Activated T-cell treated with anti-CD3 and anti-CD28 coated beads, Interleukin-2, amount 50 U/mL, for 4 hours (primary cell): ENCODE results near the gene IFI30. TPM values are rescaled to one million over a fixed set of nuclear protein-coding genes. Genes with fewer than 3 reads are reported as not detected.
"Not testable (repeated sequence)": the region's sequence is repeated elsewhere in the genome, so short reads cannot be mapped to it uniquely, and the experiment has no call there.

Source experiments
- ATAC-seq, 2 donors: fragments of 200-7000 bp; cut with Tn5 transposase; one replicate each; pipeline ENCODE4 v1.10.0; 2021
- DNase-seq: peaks from one replicate; pipeline ENCODE4 v3.0.0-alpha.2; 2020
- H3K27me3 Mint-ChIP-seq: one replicate; pipeline ENCODE4 v1.8.0; 2021; ENCODE audit warnings: low read depth, mixed read lengths
- H3K36me3 Mint-ChIP-seq: one replicate; pipeline ENCODE4 v1.8.0; 2022; ENCODE audit warnings: mixed read lengths; ENCODE audit not compliant: insufficient read depth
- H3K4me1 Mint-ChIP-seq: one replicate; pipeline ENCODE4 v1.8.0; 2021; ENCODE audit warnings: low read depth, mixed read lengths
- H3K4me3 Mint-ChIP-seq: one replicate; pipeline ENCODE4 v1.8.0; 2021; ENCODE audit warnings: mild to moderate bottlenecking, moderate library complexity, mixed read lengths
- H3K9me3 Mint-ChIP-seq: one replicate; pipeline ENCODE4 v1.8.0; 2021; ENCODE audit warnings: mixed read lengths
- total RNA-seq, 3 donors: library from RNA; stranded (reverse); gene quantifications; one replicate each; pipeline ENCODE4 v1.2.1, GENCODE V29; 2021

Gene IFI30
- total RNA-seq, 3 donors from 2014 or later, result 13.6 to 36.7 (median 13.8) TPM

DNA sequence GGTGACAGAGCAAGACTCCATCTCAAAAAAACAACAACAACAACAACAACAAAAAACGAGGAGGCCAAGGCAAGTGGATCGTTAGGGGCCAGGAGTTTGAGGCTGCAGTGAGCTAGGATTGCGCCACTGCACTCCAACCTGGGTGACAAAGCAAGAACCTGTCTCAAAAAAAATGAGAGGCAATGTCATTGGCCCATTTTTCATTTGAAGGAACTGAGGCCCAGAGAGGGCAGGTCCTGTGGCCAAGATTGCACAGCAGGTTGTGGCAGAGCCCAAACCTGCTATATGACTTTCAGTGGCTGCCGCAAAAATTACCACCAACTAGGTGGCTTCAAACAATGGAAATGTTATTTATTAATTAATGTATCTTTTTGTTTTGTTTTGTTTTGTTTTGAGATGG, 15.1 kb upstream of the IFI30 start:
- Mint-ChIP-seq H3K36me3 (peaks cover 5% of the 10 kb centered on the region), H3K4me3 (no peak overlapping the region), H3K9me3 (no peaks in the 10 kb centered on the region), H3K4me1 (peaks cover 21% of the 10 kb centered on the region), H3K27me3 (no peaks in the 10 kb centered on the region)
- no peak for ATAC-seq
- no peak for DNase-seq

DNA sequence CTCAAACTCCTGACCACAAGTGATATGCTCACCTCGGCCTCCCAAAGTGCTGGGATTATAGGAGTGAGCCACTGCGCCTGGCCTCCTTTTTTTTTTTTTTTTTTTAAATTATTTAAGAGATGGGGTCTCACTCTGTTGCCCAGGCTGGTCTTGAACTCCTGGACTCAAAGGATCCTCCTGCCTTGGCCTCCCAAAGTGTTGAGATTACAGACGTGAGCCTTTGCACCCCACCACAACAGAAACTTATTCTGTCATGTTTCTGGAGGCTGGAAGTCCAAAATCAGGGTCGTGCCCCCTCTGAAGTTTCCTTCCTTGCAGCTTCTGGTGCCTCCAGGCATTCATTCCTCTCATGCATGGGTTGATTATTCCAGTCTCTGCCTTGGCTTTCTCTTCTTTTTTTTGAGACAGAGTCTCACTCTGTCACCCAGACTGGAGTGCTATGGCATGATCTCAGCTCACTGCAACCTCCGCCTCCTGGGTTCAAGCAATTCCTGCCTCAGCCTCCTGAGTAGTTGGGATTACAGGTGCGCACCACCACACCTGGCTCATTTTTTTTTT, 14.5 kb upstream of the IFI30 start:
- H3K27me3 Mint-ChIP-seq, H3K4me3 Mint-ChIP-seq, H3K9me3 Mint-ChIP-seq, ATAC-seq, H3K36me3 Mint-ChIP-seq, DNase-seq: not testable (repeated sequence)
- H3K4me1 Mint-ChIP-seq, result peaks cover 17% of the 10 kb centered on the region

DNA sequence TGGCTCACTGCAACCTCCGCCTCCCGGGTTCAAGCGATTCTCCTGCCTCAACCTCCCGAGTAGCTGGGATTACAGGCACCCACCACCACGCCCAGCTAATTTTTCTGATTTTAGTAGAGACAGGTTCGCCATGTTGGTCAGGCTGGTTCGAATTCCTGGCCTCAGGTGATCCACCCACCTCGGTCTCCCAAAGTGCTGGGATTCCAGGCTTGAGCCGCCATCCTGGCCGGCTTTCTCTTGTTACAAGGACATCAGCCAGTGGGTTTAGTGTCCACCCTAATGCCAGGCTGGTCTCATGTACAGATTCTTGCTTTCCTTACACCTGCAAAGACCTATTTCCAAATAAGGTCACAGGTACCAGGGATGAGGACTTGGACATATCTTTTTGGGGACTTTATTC, 13.8 kb upstream of the IFI30 start:
- H3K27me3 Mint-ChIP-seq, result no peaks in the 10 kb centered on the region
- H3K4me3 Mint-ChIP-seq, result no peak overlapping the region
- no peak for ATAC-seq
- no peak for DNase-seq
- H3K36me3 Mint-ChIP-seq, result peaks cover 7% of the 10 kb centered on the region
- peaks cover 12% of the 10 kb centered on the region for H3K4me1 Mint-ChIP-seq
- no peaks in the 10 kb centered on the region for H3K9me3 Mint-ChIP-seq

DNA sequence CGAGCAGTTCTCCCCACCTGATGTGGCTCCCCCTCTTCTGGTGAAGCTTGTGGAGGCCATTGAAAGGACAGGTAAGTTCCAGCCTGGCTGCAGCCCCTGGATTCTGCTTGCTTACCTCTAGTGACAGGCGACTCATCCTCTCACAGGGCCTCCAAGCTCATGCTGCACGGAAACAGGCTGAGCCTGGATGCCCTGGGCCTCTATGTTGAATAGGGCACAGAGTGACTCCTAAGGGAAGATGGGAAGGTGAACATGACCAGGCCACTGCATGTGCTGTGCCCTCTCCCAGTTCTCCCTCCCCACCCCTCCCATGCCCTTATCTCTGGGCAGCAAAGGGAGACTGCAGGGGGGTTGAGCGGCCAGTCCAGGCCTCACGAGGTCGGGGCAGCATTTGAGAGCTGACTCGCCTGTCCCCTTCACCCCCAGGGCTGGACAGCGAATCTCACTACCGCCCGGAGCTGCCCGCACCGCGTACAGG, 13.1 kb upstream of the IFI30 start:
- Mint-ChIP-seq H3K27me3 (no peaks in the 10 kb centered on the region), H3K4me3 (peak overlapping the region; percentile 66), H3K4me1 (peaks cover 12% of the 10 kb centered on the region), H3K36me3 (peaks cover 7% of the 10 kb centered on the region), H3K9me3 (no peaks in the 10 kb centered on the region)
- ATAC-seq (no peak), DNase-seq (no peak)

DNA sequence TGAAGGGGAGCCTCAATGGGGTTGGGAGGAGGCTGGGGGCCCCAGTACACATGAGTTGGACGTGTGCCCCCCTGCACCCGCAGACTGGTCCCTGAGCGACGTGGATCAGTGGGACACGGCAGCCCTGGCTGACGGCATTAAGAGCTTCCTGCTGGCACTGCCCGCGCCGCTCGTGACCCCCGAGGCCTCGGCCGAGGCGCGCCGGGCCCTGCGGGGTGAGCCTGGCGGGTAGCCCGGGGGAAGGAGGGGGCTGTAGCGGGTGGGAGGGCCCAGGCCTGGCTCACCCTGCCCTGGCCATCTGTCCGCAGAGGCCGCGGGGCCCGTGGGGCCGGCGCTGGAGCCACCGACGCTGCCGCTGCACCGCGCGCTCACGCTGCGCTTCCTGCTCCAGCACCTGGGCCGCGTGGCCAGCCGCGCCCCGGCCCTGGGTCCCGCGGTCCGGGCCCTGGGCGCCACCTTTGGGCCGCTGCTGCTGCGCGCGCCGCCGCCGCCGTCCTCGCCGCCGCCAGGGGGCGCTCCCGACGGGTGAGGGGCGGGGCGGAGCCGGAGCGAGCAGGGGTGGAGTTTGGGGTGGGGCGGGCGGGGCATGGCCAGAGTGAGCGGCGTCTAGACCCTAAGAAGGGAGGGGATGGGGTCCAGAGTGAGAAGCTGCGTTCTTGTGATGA, 12.5 kb upstream of the IFI30 start:
- ATAC-seq (peak; percentile 97 to 98), DNase-seq (peak; percentile 82)
- Mint-ChIP-seq H3K9me3 (no peaks in the 10 kb centered on the region), H3K4me3 (peak overlapping the region; percentile 66), H3K36me3 (peaks cover 13% of the 10 kb centered on the region), H3K27me3 (no peaks in the 10 kb centered on the region), H3K4me1 (peaks cover 12% of the 10 kb centered on the region)

DNA sequence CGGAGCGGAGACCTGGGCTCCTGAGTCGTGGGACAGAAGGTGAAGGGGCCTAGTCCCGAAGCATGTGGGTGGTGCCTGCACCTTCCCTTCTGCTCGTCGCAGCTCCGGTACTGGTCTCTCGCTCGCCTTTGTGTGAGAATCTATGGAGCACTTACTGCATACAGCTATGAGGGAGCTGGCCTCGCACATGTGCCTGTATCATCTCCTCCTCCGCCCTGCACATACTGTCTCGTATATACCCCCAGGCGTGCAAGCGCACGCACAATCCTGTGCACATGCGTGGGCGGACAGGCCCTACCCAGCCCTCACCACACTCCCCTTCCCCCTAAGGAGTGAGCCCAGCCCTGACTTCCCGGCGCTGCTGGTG, 12.0 kb upstream of the IFI30 start:
- Mint-ChIP-seq H3K36me3 (peaks cover 15% of the 10 kb centered on the region), H3K4me3 (no peak overlapping the region), H3K27me3 (no peaks in the 10 kb centered on the region), H3K4me1 (peaks cover 8% of the 10 kb centered on the region), H3K9me3 (no peaks in the 10 kb centered on the region)
- DNase-seq (no peak), ATAC-seq (no peak)

DNA sequence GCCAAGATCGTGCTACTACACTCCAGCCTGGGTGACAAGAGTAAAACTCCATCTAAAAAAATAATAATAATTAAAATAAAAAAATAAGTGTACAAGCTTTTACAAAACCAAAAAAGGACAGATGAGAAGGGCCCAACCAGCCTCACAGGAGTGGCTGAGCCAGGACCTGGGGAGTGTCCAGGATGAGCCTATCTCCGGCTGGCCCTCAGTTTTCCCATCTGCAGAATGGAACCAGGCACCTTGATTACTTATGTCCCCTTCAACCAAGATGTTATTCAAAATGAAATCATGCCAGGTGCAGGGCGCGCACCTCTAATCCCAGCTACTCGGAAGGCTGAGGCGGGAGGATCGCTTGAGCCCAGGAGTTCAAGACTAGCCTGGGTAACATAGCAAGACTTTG, 9.5 kb upstream of the IFI30 start:
- H3K4me3 Mint-ChIP-seq, result no peak overlapping the region
- peaks cover 8% of the 10 kb centered on the region for H3K4me1 Mint-ChIP-seq
- ATAC-seq (no peak), DNase-seq (no peak)
- peaks cover 21% of the 10 kb centered on the region for H3K36me3 Mint-ChIP-seq
- no peaks in the 10 kb centered on the region for H3K9me3 Mint-ChIP-seq
- H3K27me3 Mint-ChIP-seq, result no peaks in the 10 kb centered on the region

DNA sequence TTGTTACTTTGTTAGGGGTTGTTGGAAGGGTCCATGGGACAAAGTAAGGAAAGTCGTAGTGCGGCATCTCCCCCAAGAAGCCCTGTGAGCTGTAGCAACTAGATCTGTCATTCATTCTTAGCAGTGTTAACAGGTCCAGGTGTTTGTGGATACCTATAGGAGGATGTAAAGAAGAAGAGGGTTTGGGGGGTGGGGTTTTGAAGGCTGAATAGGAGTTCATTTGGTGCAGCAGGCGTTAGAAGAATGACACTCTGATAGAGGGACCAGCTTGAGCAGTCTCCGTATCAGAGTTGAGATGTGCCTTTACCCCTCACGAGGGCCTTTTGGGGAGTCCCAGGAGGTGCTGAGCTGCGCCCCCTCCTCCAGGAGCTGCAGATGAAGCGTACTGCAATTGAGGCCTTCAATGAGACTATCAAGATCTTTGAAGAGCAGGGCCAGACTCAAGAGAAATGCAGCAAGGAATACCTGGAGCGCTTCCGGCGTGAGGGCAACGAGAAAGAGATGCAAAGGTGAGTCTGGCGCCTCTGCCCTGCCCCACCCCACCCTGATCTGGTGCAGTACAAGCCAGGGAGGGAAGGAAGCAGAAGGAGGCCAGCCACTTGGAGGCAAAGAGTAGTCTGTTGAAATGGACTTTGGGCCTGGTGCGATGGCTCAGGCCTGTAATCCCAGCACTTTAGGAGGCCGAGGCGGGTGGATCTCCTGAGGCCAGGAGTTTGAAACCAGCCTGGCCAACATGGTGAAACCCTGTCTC, 7.6 kb upstream of the IFI30 start:
- no peak for ATAC-seq
- peaks cover 18% of the 10 kb centered on the region for H3K36me3 Mint-ChIP-seq
- DNase-seq, result no peak
- peaks cover 6% of the 10 kb centered on the region for H3K4me1 Mint-ChIP-seq
- H3K27me3 Mint-ChIP-seq, result no peaks in the 10 kb centered on the region
- no peak overlapping the region for H3K4me3 Mint-ChIP-seq
- no peaks in the 10 kb centered on the region for H3K9me3 Mint-ChIP-seq

DNA sequence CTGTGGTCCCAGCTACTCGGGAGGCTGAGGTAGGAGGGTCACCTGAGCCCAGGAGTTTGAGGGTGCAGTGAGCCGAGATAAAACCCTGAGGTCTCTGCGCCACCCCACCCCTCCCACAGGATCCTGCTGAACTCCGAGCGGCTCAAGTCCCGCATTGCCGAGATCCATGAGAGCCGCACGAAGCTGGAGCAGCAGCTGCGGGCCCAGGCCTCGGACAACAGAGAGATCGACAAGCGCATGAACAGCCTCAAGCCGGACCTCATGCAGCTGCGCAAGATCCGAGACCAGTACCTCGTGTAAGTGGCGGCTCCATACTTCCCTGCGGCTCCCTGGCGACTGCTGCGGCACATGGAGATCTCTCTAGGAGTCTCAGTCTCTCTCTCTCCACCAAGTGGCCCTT, 6.6 kb upstream of the IFI30 start:
- DNase-seq (no peak), ATAC-seq (no peak)
- H3K4me1 Mint-ChIP-seq, result peaks cover 3% of the 10 kb centered on the region
- H3K4me3 Mint-ChIP-seq, result no peak overlapping the region
- no peaks in the 10 kb centered on the region for H3K27me3 Mint-ChIP-seq
- peaks cover 18% of the 10 kb centered on the region for H3K36me3 Mint-ChIP-seq
- no peaks in the 10 kb centered on the region for H3K9me3 Mint-ChIP-seq

DNA sequence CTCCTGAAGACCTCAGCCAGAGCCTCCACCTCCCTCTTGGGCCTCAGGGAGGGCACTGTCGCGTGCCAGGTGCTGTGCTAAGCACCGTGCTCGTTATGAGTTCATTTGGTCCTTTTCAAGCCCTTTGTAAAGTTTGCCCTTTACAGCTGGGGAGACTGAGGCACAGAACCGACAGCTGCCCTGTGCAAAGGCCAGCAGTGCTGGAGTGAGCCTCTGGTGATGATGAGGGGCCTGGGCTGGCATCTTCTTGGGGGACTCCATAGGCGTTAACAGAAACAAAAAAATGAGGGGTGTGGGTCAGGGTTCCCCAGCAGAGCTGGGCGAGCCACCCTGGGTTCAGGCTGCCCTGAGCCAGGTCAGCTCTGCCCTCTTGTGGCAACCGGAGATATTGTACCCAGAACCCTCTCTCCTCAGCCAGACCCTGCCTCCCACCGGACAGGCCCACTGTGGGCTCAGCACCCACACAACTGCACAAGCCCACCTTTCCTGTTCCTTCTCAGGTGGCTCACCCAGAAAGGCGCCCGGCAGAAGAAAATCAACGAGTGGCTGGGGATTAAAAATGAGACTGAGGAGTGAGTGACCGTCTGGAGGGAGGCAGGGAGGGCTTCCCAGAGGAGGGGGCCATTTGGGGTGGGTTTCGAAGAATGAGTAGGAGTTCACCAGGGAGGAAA, 5.5 kb upstream of the IFI30 start:
- Mint-ChIP-seq H3K9me3 (no peaks in the 10 kb centered on the region), H3K36me3 (peaks cover 18% of the 10 kb centered on the region), H3K27me3 (no peaks in the 10 kb centered on the region), H3K4me1 (peaks cover 3% of the 10 kb centered on the region), H3K4me3 (no peak overlapping the region)
- DNase-seq (peak; percentile 55), ATAC-seq (peak; percentile 91 to 97)

DNA sequence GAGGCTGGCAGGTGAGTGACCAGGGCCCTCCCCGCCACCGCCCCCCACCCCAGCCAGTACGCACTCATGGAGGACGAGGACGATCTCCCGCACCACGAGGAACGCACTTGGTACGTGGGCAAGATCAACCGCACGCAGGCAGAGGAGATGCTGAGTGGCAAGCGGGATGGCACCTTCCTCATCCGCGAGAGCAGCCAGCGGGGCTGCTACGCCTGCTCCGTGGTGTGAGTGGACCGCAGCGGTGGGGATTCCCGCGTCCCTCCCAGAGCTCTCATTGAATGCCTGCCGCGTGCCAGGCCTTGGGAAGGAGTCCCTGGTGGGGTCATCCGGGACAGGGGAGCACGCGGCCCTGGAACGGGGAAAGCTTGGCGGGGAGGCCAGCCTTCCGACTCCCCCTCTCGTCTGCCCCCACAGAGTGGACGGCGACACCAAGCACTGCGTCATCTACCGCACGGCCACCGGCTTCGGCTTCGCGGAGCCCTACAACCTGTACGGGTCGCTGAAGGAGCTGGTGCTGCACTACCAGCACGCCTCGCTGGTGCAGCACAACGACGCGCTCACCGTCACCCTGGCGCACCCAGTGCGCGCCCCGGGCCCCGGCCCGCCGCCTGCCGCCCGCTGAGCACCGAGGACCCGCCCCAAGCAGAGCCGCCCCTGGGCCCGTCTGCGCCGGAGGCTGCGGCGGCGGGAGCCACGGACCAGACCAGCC, 4.8 kb upstream of the IFI30 start:
- DNase-seq, result no peak
- no peak for ATAC-seq
- Mint-ChIP-seq H3K27me3 (no peaks in the 10 kb centered on the region), H3K4me1 (peaks cover 3% of the 10 kb centered on the region), H3K9me3 (no peaks in the 10 kb centered on the region), H3K36me3 (peaks cover 14% of the 10 kb centered on the region), H3K4me3 (no peak overlapping the region)

DNA sequence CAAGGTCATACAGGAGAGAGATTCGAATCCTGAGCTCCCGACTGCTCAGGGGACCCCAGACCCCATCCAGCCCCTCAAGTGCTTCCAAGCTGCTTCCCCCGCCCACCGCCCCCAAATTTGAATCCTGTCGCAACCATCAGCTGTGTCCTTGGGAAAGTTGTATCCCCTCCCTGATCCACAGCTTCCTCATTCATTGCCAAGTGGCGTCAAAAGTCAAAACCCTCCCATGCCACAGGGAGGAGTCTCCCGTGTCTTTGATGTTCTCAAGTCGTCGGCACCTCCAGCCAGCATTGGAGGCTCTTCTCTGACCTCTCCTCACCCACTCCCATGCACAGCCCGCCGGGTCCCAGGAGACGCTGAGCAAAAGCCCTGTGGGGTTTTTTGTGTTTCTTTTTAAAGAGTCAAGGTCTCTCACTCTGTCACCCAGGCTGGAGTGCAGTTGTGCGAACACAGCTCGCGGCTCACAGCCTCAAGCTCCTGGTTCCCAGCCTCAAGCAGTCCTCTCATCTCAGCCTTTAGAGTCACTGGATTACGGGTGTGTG, 2.8 kb upstream of the IFI30 start:
- DNase-seq (no peak), ATAC-seq (no peak)
- Mint-ChIP-seq H3K27me3 (no peaks in the 10 kb centered on the region), H3K4me1 (peaks cover 14% of the 10 kb centered on the region), H3K36me3 (peaks cover 11% of the 10 kb centered on the region), H3K9me3 (no peaks in the 10 kb centered on the region), H3K4me3 (no peak overlapping the region)

DNA sequence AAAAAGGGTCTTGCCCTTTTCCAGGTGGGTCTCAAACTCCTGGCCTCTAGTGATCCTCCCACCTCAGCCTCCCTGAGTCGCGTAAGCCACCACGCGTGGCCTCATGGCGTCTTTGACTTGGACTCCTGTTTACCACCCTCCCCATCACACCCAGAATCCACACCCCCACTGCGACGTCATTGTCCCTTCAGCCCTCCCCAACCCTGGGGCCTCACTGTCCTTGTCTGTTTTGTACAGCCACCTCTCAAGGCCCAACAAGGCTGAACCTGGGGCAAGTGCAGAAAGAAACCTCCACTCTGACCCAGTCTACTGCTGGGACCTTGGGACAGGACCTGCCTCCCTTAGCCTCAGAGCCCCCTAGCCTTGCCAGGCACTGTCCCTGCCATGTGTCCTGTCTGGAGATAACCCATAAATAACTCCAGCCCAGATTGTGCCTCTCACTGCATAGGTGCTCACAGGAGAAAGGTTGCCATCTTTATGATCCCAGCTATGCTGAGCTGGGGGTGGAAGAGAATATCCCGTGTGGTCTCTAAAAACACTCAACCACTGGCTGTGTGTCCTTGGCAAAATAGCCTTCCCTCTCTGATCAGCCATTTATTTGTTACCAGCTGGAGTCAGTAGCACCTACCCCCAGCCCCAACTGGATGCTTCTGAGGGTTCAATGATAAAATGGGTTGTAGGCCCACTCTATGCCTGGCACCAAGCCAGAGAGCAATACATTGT, 1.8 kb upstream of the IFI30 start:
- H3K4me1 Mint-ChIP-seq, result peaks cover 14% of the 10 kb centered on the region
- ATAC-seq (no peak), DNase-seq (no peak)
- H3K4me3 Mint-ChIP-seq, result no peak overlapping the region
- no peaks in the 10 kb centered on the region for H3K9me3 Mint-ChIP-seq
- peaks cover 8% of the 10 kb centered on the region for H3K36me3 Mint-ChIP-seq
- H3K27me3 Mint-ChIP-seq, result no peaks in the 10 kb centered on the region
